H1 (cell line): ENCODE data around the gene CD34.

ENCODE experiments used
- EP300 ChIP-seq, 2 experiments: IDR thresholded peaks; 1 replicate in 1 of 2; 2 replicates in 1 of 2; pipeline ENCODE4 v1.6.1; 2011 to 2012; ENCODE audit warnings: low read depth in 2 of 2, low read length in 2 of 2, mild to moderate bottlenecking in 2 of 2, borderline replicate concordance in 1 of 2, inconsistent platforms in 1 of 2, moderate library complexity in 1 of 2
- KDM1A ChIP-seq: fragments of 200-600, 300-600 bp; sonication (generic); IDR thresholded peaks from 2 replicates; pipeline ENCODE4 v1.7.1; 2016; ENCODE audit warnings: mild to moderate bottlenecking, low read length, borderline replicate concordance
- KDM5A ChIP-seq: fragments of 200-600 bp; IDR thresholded peaks from 2 replicates; pipeline ENCODE4 v1.7.1; 2012; ENCODE audit warnings: mild to moderate bottlenecking, low read length, inconsistent platforms, mixed read lengths
- POLR2A ChIP-seq, 2 experiments: IDR thresholded peaks; 1 replicate in 1 of 2; 2 replicates in 1 of 2; pipeline ENCODE4 v1.6.1; 2011; ENCODE audit warnings: low read depth in 2 of 2, low read length in 2 of 2, mild to moderate bottlenecking in 2 of 2; ENCODE audit errors: control extremely low read depth in 1 of 2
- POLR2AphosphoS5 ChIP-seq: IDR thresholded peaks from 2 replicates; pipeline ENCODE4 v1.6.1; 2011; ENCODE audit warnings: low read depth, low read length
- TCF12 ChIP-seq: IDR thresholded peaks from 2 replicates; pipeline ENCODE4 v1.6.1; 2011; ENCODE audit warnings: low read depth, mild to moderate bottlenecking, low read length
- ZNF274 ChIP-seq: IDR thresholded peaks from 2 replicates; pipeline ENCODE4 v1.7.0; 2012; ENCODE audit warnings: low read length, borderline replicate concordance; ENCODE audit errors: extremely low read depth
- TF ChIP-seq, protein P1 (sequence below), 3 experiments: IDR thresholded peaks; 1 replicate in 2 of 3; 2 replicates in 1 of 3; pipeline versions ENCODE4 v1.5.1 to v1.6.1; 2011; ENCODE audit warnings: low read length in 3 of 3, mild to moderate bottlenecking in 3 of 3, inconsistent platforms in 2 of 3, low read depth in 1 of 3, moderate library complexity in 1 of 3; ENCODE audit not compliant: insufficient read depth in 1 of 3; ENCODE audit errors: control extremely low read depth in 1 of 3

DNA sequence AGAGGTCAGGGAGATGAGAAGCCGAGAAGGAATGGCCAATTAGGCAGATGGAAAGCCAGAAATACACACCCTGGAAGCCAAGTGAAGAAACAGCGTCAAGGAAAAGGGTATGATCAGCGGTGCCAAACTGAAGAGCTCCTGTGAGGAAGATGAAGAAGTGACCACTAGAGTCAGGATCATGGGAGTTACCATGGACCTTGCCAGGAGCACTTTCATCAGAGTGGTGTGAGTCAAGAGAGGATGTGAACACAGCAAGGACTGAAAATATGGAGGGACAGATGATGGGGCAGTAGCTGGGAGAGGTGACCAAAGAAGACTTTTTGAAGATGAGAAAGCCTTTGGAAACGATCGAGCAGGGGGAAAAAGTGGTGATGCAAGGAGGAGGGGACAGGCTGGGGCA lies 50.4 kb downstream of the CD34 start:
- TF ChIP-seq, protein P1, sequence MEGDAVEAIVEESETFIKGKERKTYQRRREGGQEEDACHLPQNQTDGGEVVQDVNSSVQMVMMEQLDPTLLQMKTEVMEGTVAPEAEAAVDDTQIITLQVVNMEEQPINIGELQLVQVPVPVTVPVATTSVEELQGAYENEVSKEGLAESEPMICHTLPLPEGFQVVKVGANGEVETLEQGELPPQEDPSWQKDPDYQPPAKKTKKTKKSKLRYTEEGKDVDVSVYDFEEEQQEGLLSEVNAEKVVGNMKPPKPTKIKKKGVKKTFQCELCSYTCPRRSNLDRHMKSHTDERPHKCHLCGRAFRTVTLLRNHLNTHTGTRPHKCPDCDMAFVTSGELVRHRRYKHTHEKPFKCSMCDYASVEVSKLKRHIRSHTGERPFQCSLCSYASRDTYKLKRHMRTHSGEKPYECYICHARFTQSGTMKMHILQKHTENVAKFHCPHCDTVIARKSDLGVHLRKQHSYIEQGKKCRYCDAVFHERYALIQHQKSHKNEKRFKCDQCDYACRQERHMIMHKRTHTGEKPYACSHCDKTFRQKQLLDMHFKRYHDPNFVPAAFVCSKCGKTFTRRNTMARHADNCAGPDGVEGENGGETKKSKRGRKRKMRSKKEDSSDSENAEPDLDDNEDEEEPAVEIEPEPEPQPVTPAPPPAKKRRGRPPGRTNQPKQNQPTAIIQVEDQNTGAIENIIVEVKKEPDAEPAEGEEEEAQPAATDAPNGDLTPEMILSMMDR (IDR thresholded peaks at IDR 0.05; ENCODE audit: control extremely low read depth in 1 of 3, insufficient read depth in 1 of 3, low read depth in 1 of 3, low read length in 3 of 3), result no peak
- no peak for TF ChIP-seq TCF12
- no peak for TF ChIP-seq POLR2AphosphoS5
- TF ChIP-seq ZNF274, result no peak
- TF ChIP-seq KDM1A, result no peak
- no peak for TF ChIP-seq POLR2A (IDR thresholded peaks at IDR 0.05; ENCODE audit: control extremely low read depth in 1 of 2, low read depth in 2 of 2, low read length in 2 of 2)
- TF ChIP-seq KDM5A, result no peak
- no peak for TF ChIP-seq EP300 (IDR thresholded peaks at IDR 0.05; ENCODE audit: borderline replicate concordance in 1 of 2, low read depth in 2 of 2, low read length in 2 of 2)
